ENCODE data around the gene NAA50. TPM values are rescaled to one million over a fixed set of nuclear protein-coding genes. Genes with fewer than 3 reads are reported as not detected.

The NAA50 gene
- total RNA-seq, 4 donors from 2014 or later = 90.5 to 171 (median 121) TPM

- DNase-seq = no peak
- Histone ChIP-seq H3K27ac (no peak overlapping the region), H3K9me3 (no peaks in the 10 kb centered on the region), H3K4me1 (no peaks in the 10 kb centered on the region), H3K36me3 (no peaks in the 10 kb centered on the region), H3K27me3 (no peaks in the 10 kb centered on the region), H3K4me3 (no peak overlapping the region)
- no peak for TF ChIP-seq POLR2A (IDR thresholded peaks at IDR 0.05)
- TF ChIP-seq CTCF (IDR thresholded peaks at IDR 0.05) = no peak
- intact Hi-C loops (cut with DNase I; ENCODE audit: low total_unique reads) = no loop called here
These were observed 61.7 kb downstream of the NAA50 start for GRCh38 chr3:113684271-113684819.

- Histone ChIP-seq H3K36me3 (no peaks in the 10 kb centered on the region), H3K9me3 (no peaks in the 10 kb centered on the region), H3K27ac (no peak overlapping the region), H3K4me3 (no peak overlapping the region), H3K27me3 (no peaks in the 10 kb centered on the region), H3K4me1 (no peaks in the 10 kb centered on the region)
- TF ChIP-seq CTCF (IDR thresholded peaks at IDR 0.05) (no peak), POLR2A (IDR thresholded peaks at IDR 0.05) (no peak)
- no peak for DNase-seq
- intact Hi-C loops (cut with DNase I; ENCODE audit: low total_unique reads) = no loop called here
These were observed 67.3 kb downstream of the NAA50 start for GRCh38 chr3:113678773-113679172.

GRCh38 chr3:113677737-113678136 is 68.3 kb downstream of the NAA50 start:
- no peak overlapping the region for H3K27ac ChIP-seq
- H3K27me3 ChIP-seq = no peaks in the 10 kb centered on the region
- no peaks in the 10 kb centered on the region for H3K9me3 ChIP-seq
- H3K4me1 ChIP-seq = no peaks in the 10 kb centered on the region
- H3K4me3 ChIP-seq = no peak overlapping the region
- intact Hi-C loops (cut with DNase I; ENCODE audit: low total_unique reads) = no loop called here
- no peak for DNase-seq
- TF ChIP-seq POLR2A (IDR thresholded peaks at IDR 0.05) (no peak), CTCF (IDR thresholded peaks at IDR 0.05) (no peak)
- no peaks in the 10 kb centered on the region for H3K36me3 ChIP-seq

- no peak for TF ChIP-seq POLR2A (IDR thresholded peaks at IDR 0.05)
- no peak for TF ChIP-seq CTCF (IDR thresholded peaks at IDR 0.05)
- intact Hi-C loops (cut with DNase I; ENCODE audit: low total_unique reads) = no loop called here
- no peaks in the 10 kb centered on the region for H3K9me3 ChIP-seq
- no peak overlapping the region for H3K27ac ChIP-seq
- no peak overlapping the region for H3K4me3 ChIP-seq
- DNase-seq = no peak
- no peaks in the 10 kb centered on the region for H3K36me3 ChIP-seq
- no peaks in the 10 kb centered on the region for H3K4me1 ChIP-seq
- no peaks in the 10 kb centered on the region for H3K27me3 ChIP-seq
These were observed 69.8 kb downstream of the NAA50 start for GRCh38 chr3:113676261-113676660.

GRCh38 chr3:113673593-113673992 is 72.5 kb downstream of the NAA50 start:
- no peak overlapping the region for H3K27ac ChIP-seq
- H3K27me3 ChIP-seq = no peaks in the 10 kb centered on the region
- intact Hi-C loops (cut with DNase I; ENCODE audit: low total_unique reads) = no loop called here
- no peak overlapping the region for H3K4me3 ChIP-seq
- no peaks in the 10 kb centered on the region for H3K4me1 ChIP-seq
- no peaks in the 10 kb centered on the region for H3K9me3 ChIP-seq
- no peaks in the 10 kb centered on the region for H3K36me3 ChIP-seq
- DNase-seq = no peak
- TF ChIP-seq POLR2A (IDR thresholded peaks at IDR 0.05) (no peak), CTCF (IDR thresholded peaks at IDR 0.05) (no peak)
